IMR-90 (cell line): Measurements from ENCODE around the gene MAN1C1. TPM values are rescaled to one million over a fixed set of nuclear protein-coding genes. Genes with fewer than 3 reads are reported as not detected.

Experiments
- ATAC-seq: fragments of 200-7000 bp; cut with Tn5 transposase; 2 replicates; pipeline ENCODE4 v1.9.1; 2020; ENCODE audit warnings: low read depth, mild to moderate bottlenecking, moderate library complexity
- BruUV-seq: library from RNA; stranded (reverse); fragments of 400-500 nt; replicated peaks from 2 replicates; lab custom pipeline; 2021; lab: Mats Ljungman, UMichigan
- CTCF ChIA-PET: fragments of 300-600 bp; formaldehyde crosslinking; extraction: SDS; loops from one replicate; lab custom pipeline; 2021; ENCODE audit warnings: antibody characterized with exemption; lab: Yijun Ruan, JAX
- POLR2A ChIA-PET: fragments of 300-600 bp; sonication (Branson Sonifier 250); formaldehyde crosslinking; loops from one replicate; lab custom pipeline; 2022; ENCODE audit warnings: antibody characterized with exemption; ENCODE audit not compliant: unreplicated experiment; lab: Charles Lee
- DNase-seq: peaks from one replicate; pipeline ENCODE4 v3.0.0; 2013
- H2AFZ ChIP-seq: replicated peaks from 2 replicates; pipeline ENCODE3; 2013; ENCODE audit warnings: low read length, mild to moderate bottlenecking; ENCODE audit not compliant: poor library complexity
- H2AK5ac ChIP-seq: 2 replicates; pipeline ENCODE4 v1.6.1; 2013; ENCODE audit warnings: low read depth, low read length, inconsistent platforms
- H2AK9ac ChIP-seq: replicated peaks from 2 replicates; pipeline ENCODE3; 2013; ENCODE audit warnings: mild to moderate bottlenecking, low read depth, low read length, moderate library complexity; ENCODE audit not compliant: poor library complexity
- H2BK120ac ChIP-seq: 2 replicates; pipeline ENCODE4 v1.6.1; 2013; ENCODE audit warnings: low read depth, low read length, inconsistent platforms
- H2BK15ac ChIP-seq: 3 replicates; pipeline ENCODE4 v1.6.1; 2013; ENCODE audit warnings: low read depth, low read length, inconsistent platforms
- H2BK20ac ChIP-seq: 2 replicates; pipeline ENCODE4 v1.6.1; 2013; ENCODE audit warnings: low read depth, mild to moderate bottlenecking, inconsistent platforms, low read length, moderate library complexity
- H2BK5ac ChIP-seq: 2 replicates; pipeline ENCODE4 v1.6.1; 2013; ENCODE audit warnings: mild to moderate bottlenecking, low read depth, low read length, inconsistent platforms; ENCODE audit not compliant: poor library complexity, severe bottlenecking
- H3K14ac ChIP-seq: replicated peaks from 2 replicates; pipeline ENCODE4 v1.6.1; 2013; ENCODE audit warnings: low read depth, low read length, inconsistent platforms
- H3K18ac ChIP-seq: 2 replicates; pipeline ENCODE4 v1.6.1; 2013; ENCODE audit warnings: low read depth, low read length, control low read depth
- H3K23ac ChIP-seq: 2 replicates; pipeline ENCODE4 v1.6.1; 2013; ENCODE audit warnings: low read depth, low read length, inconsistent platforms
- H3K27ac ChIP-seq: 2 replicates; pipeline ENCODE4 v1.5.1; 2013; ENCODE audit warnings: mild to moderate bottlenecking, control low read depth, low read length; ENCODE audit not compliant: insufficient read depth
- H3K27me3 ChIP-seq: 2 replicates; pipeline ENCODE4 v1.6.1; 2013; ENCODE audit warnings: low read length; ENCODE audit not compliant: control insufficient read depth, insufficient read depth
- H3K36me3 ChIP-seq: 2 replicates; pipeline ENCODE4 v1.6.1; 2013; ENCODE audit warnings: low read length, mixed read lengths; ENCODE audit not compliant: control insufficient read depth, insufficient read depth
- H3K4ac ChIP-seq: 2 replicates; pipeline ENCODE4 v1.6.1; 2013; ENCODE audit warnings: low read depth, low read length, inconsistent platforms
- H3K4me1 ChIP-seq: 2 replicates; pipeline ENCODE4 v1.6.1; 2013; ENCODE audit warnings: low read length, mixed read lengths; ENCODE audit not compliant: control insufficient read depth, insufficient read depth
- H3K4me2 ChIP-seq: 2 replicates; pipeline ENCODE4 v1.6.1; 2013; ENCODE audit warnings: low read depth, mild to moderate bottlenecking, control low read depth, low read length, moderate library complexity
- H3K4me3 ChIP-seq: 2 replicates; pipeline ENCODE4 v1.5.1; 2013; ENCODE audit warnings: low read depth, mild to moderate bottlenecking, control low read depth, low read length, moderate library complexity; ENCODE audit not compliant: insufficient read depth
- H3K56ac ChIP-seq: 2 replicates; pipeline ENCODE4 v1.6.1; 2013; ENCODE audit warnings: low read length, inconsistent platforms; ENCODE audit not compliant: insufficient read depth; ENCODE audit errors: extremely low read depth
- H3K79me1 ChIP-seq, 2 experiments: 2 replicates each; pipeline ENCODE4 v1.6.1; 2013; ENCODE audit warnings: low read length in 2 of 2, inconsistent platforms in 1 of 2, low read depth in 1 of 2
- H3K9ac ChIP-seq: 2 replicates; pipeline ENCODE4 v1.6.1; 2013; ENCODE audit warnings: low read depth, low read length, control low read depth
- H3K9me1 ChIP-seq: 2 replicates; pipeline ENCODE4 v1.6.1; 2013; ENCODE audit warnings: low read length, inconsistent platforms; ENCODE audit not compliant: insufficient read depth
- H3K9me3 ChIP-seq: 2 replicates; pipeline ENCODE4 v1.6.1; 2013; ENCODE audit warnings: low read length; ENCODE audit not compliant: control insufficient read depth, insufficient read depth
- H4K20me1 ChIP-seq: 2 replicates; pipeline ENCODE4 v1.6.1; 2013; ENCODE audit warnings: low read length, inconsistent platforms; ENCODE audit not compliant: insufficient read depth
- H4K5ac ChIP-seq: 2 replicates; pipeline ENCODE4 v1.6.1; 2013; ENCODE audit warnings: mild to moderate bottlenecking, low read depth, low read length, control low read depth
- H4K8ac ChIP-seq, 2 experiments: 2 replicates each; pipeline ENCODE4 v1.6.1; 2013; ENCODE audit warnings: low read depth in 2 of 2, low read length in 2 of 2, control low read depth in 1 of 2, inconsistent platforms in 1 of 2
- H4K91ac ChIP-seq: 2 replicates; pipeline ENCODE4 v1.6.1; 2013; ENCODE audit warnings: low read depth, low read length, inconsistent platforms; ENCODE audit not compliant: insufficient read depth
- BHLHE40 ChIP-seq: fragments of 150-350 bp; IDR thresholded peaks from 2 replicates; pipeline ENCODE4 v1.6.1; 2016; ENCODE audit warnings: mild to moderate bottlenecking, low read depth, low read length
- CEBPB ChIP-seq: IDR thresholded peaks from 2 replicates; pipeline ENCODE4 v1.6.1; 2012; ENCODE audit warnings: low read depth, low read length, improper control_type of control experiment
- CHD1 ChIP-seq: IDR thresholded peaks from 2 replicates; pipeline ENCODE4 v1.6.1; 2012; ENCODE audit warnings: low read depth, low read length, improper control_type of control experiment
- CTCF ChIP-seq: conservative IDR thresholded peaks from 2 replicates; pipeline ENCODE4 v1.5.1; 2012; ENCODE audit warnings: mild to moderate bottlenecking, low read depth, low read length, improper control_type of control experiment
- ELK1 ChIP-seq: fragments of 150-350 bp; IDR thresholded peaks from 2 replicates; pipeline ENCODE4 v1.6.1; 2016; ENCODE audit warnings: low read depth, mild to moderate bottlenecking, low read length, moderate library complexity, borderline replicate concordance
- FOS ChIP-seq: fragments of 150-350 bp; IDR thresholded peaks from 2 replicates; pipeline ENCODE4 v1.6.1; 2016; ENCODE audit warnings: low read depth, low read length
- MAZ ChIP-seq: IDR thresholded peaks from 2 replicates; pipeline ENCODE4 v1.6.1; 2012; ENCODE audit warnings: low read depth, mild to moderate bottlenecking, low read length, improper control_type of control experiment, moderate library complexity, borderline replicate concordance
- NFE2L2 ChIP-seq: fragments of 150-350 bp; IDR thresholded peaks from 2 replicates; pipeline ENCODE4 v1.6.1; 2016; ENCODE audit warnings: low read depth, mild to moderate bottlenecking, low read length
- POLR2A ChIP-seq: IDR thresholded peaks from 2 replicates; pipeline ENCODE4 v1.6.1; 2012; ENCODE audit warnings: mild to moderate bottlenecking, low read depth, low read length
- RAD21 ChIP-seq: IDR thresholded peaks from 2 replicates; pipeline ENCODE4 v1.6.1; 2012; ENCODE audit warnings: low read length, improper control_type of control experiment
- RCOR1 ChIP-seq: IDR thresholded peaks from 2 replicates; pipeline ENCODE4 v1.6.1; 2012; ENCODE audit warnings: mild to moderate bottlenecking, low read length, improper control_type of control experiment; ENCODE audit not compliant: insufficient replicate concordance
- RFX5 ChIP-seq: IDR thresholded peaks from 2 replicates; pipeline ENCODE4 v1.8.0; 2012; ENCODE audit warnings: low read depth, mild to moderate bottlenecking, low read length, moderate library complexity
- WGBS, 2 experiments: methylation state at CpG; one replicate each; pipeline versions ENCODE4 v1.1.5 to v1.1.7; 2013; ENCODE audit warnings: missing lambda C conversion rate in 2 of 2; ENCODE audit not compliant: insufficient read length in 1 of 2; ENCODE audit errors: extremely low coverage in 2 of 2; 5-methylcytosine and 5-hydroxymethylcytosine counted together
- dilution Hi-C: fragments of 300-500 bp; cut with HindIII; formaldehyde crosslinking; loops from one replicate; pipeline ENCODE4 v1.14.3; 2018; ENCODE audit warnings: low sequenced_read_pairs; ENCODE audit not compliant: unreplicated experiment
- in situ Hi-C: fragments of 300-500 bp; cut with MboI; formaldehyde crosslinking; loops from 3 replicates; pipeline ENCODE4 v1.14.3; 2019; ENCODE audit warnings: low sequenced_read_pairs, inconsistent platforms, mixed read lengths
- intact Hi-C: fragments of 100-400 bp; cut with micrococcal nuclease; formaldehyde crosslinking; loops from 2 replicates; pipeline ENCODE4 v1.10.0; 2022
- polyA plus RNA-seq, 3 experiments: library from polyadenylated mRNA; depleted of rRNA; stranded (reverse); fragments of >200 nt; gene quantifications; 2 replicates each; pipeline ENCODE4 v1.2.3, GENCODE V29; 2012; ENCODE audit warnings: low replicate concordance in 1 of 3
- total RNA-seq: library from RNA; depleted of rRNA; stranded (reverse); fragments of >200 nt; gene quantifications from 2 replicates; pipeline ENCODE4 v1.2.3, GENCODE V29; 2012
- TF ChIP-seq, protein P1 (sequence below): fragments of 150-350 bp; IDR thresholded peaks from 2 replicates; pipeline ENCODE4 v1.6.1; 2017; ENCODE audit warnings: mild to moderate bottlenecking, antibody characterized with exemption, low read length, low read depth

MAN1C1 gene
- total and polyA plus RNA-seq, 2 of the 4 experiments (the other 2 are of a cell fraction) = 3.2 to 11.3 TPM

DNA sequence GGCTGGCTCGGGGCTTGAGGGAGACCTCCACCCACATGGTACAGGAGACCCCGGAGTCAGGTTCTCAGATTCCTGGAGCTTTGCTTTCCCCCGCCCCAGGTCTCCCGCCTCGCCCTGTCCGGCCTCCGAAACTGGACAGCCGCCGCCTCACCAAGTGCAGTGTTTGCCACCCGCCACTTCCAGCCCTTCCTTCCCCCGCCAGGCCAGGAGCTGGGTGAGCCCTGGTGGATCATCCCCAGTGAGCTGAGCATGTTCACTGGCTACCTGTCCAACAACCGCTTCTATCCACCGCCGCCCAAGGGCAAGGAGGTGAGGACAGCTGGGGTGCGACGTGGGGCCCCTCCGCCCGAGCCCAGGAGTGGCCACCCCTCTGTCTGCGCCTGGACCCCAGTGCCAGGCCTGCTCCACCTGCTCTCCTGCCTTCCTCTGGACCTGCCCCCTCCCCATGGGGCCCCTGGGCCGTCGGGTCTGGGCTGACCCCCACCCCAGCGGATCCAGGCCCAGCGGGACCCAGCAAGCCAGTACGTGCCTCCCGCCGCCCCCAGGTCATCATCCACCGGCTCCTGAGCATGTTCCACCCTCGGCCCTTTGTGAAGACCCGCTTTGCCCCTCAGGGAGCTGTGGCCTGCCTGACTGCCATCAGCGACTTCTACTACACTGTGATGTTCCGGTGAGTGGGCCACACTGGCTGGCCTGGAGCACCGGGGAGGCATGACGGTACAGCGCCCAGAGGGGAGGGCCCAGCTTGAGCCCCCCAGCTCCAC, 192.1 kb downstream of the MAN1C1 start:
- no peak overlapping the region for H3K56ac ChIP-seq
- in situ Hi-C loops (loop anchor here (25.0 kb wide), 2 partner anchors 396 to 571 kb away; partner anchors contain the start of genes RHCE, RSRP1 and SYF2), intact Hi-C loops (no loop called here), dilution Hi-C loops (no loop called here)
- H3K4me2 ChIP-seq = no peak overlapping the region
- no peak for ATAC-seq
- H3K4ac ChIP-seq = no peak overlapping the region
- peaks cover 48% of the 10 kb centered on the region; the same call in 1 of the 2 replicates for H3K36me3 ChIP-seq
- H3K4me1 ChIP-seq = peaks cover 6% of the 10 kb centered on the region
- H3K23ac ChIP-seq = no peak overlapping the region
- no peak overlapping the region for H3K18ac ChIP-seq
- H2AK9ac ChIP-seq = no peak overlapping the region
- H2BK5ac ChIP-seq = no peak overlapping the region
- peaks cover 24% of the 10 kb centered on the region for H4K20me1 ChIP-seq
- TF ChIP-seq, protein P1, sequence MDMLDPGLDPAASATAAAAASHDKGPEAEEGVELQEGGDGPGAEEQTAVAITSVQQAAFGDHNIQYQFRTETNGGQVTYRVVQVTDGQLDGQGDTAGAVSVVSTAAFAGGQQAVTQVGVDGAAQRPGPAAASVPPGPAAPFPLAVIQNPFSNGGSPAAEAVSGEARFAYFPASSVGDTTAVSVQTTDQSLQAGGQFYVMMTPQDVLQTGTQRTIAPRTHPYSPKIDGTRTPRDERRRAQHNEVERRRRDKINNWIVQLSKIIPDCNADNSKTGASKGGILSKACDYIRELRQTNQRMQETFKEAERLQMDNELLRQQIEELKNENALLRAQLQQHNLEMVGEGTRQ = no peak
- TF ChIP-seq RCOR1 (no peak), MAZ (no peak), CHD1 (no peak), POLR2A (no peak), NFE2L2 (no peak), ELK1 (no peak), CTCF (no peak), RFX5 (no peak), FOS (no peak), CEBPB (no peak), BHLHE40 (no peak), RAD21 (no peak)
- H2BK15ac ChIP-seq = no peak overlapping the region
- H3K27me3 ChIP-seq = no peaks in the 10 kb centered on the region
- H3K9me1 ChIP-seq = no peaks in the 10 kb centered on the region
- WGBS, 2 experiments = 92% methylated on average over 14 of the region's 34 CpGs; no CpG with 5 or more reads in 1 of the 2 experiments
- no peak overlapping the region for H3K9ac ChIP-seq
- no peak overlapping the region for H4K8ac ChIP-seq
- no peak overlapping the region for H2BK20ac ChIP-seq
- no peak overlapping the region for H2AK5ac ChIP-seq
- no peak overlapping the region for H2AFZ ChIP-seq
- no peak overlapping the region for H3K4me3 ChIP-seq
- H3K27ac ChIP-seq = no peak overlapping the region
- no peak overlapping the region for H3K14ac ChIP-seq
- H4K5ac ChIP-seq = no peak overlapping the region
- no peak overlapping the region for H4K91ac ChIP-seq
- BruUV-seq = no TSS peak
- no peaks in the 10 kb centered on the region for H3K9me3 ChIP-seq
- DNase-seq = no peak
- ChIA-PET POLR2A (no interaction called here), CTCF (no interaction called here)
- H2BK120ac ChIP-seq = no peak overlapping the region
- peaks cover 13 to 26% of the 10 kb centered on the region in 2 experiments for H3K79me1 ChIP-seq
